ENCODE measurements around the gene GTPBP2.

- TF ChIP-seq CTCF (conservative IDR thresholded peaks at IDR 0.05; ENCODE audit: low read depth in 2 of 2) (no peak), EZH2 (IDR thresholded peaks at IDR 0.05; ENCODE audit: low read depth, unreplicated experiment) (no peak), EZH2phosphoT487 (IDR thresholded peaks at IDR 0.05; ENCODE audit: unreplicated experiment) (no peak), REST (IDR thresholded peaks at IDR 0.05; ENCODE audit: unreplicated experiment) (no peak), POLR2AphosphoS5 (IDR thresholded peaks at IDR 0.05; ENCODE audit: low read depth) (no peak), JUNB (IDR thresholded peaks at IDR 0.05; ENCODE audit: unreplicated experiment) (no peak), ZNF114 (CRISPR knock-in tag; IDR thresholded peaks at IDR 0.05) (no peak), ETS1 (IDR thresholded peaks at IDR 0.05) (no peak), ZNF331 (CRISPR knock-in tag; IDR thresholded peaks at IDR 0.05; ENCODE audit: low read depth) (no peak), CREB1 (CRISPR knock-in tag; IDR thresholded peaks at IDR 0.05; ENCODE audit: low read depth) (no peak), ZNF462 (CRISPR knock-in tag; IDR thresholded peaks at IDR 0.05) (no peak)
Observed at GRCh38 chr6:43604174-43604573, 24.9 kb downstream of the GTPBP2 start.
